A549 treated with AZD9567 at 1 μM for 4 hours (cell line): ENCODE data around the gene TCEAL4. TPM values are rescaled to one million over a fixed set of nuclear protein-coding genes. Genes with fewer than 3 reads are reported as not detected.

ENCODE experiments used
- total RNA-seq: library from RNA; stranded (reverse); fragments of 200-300 nt; extraction: Qiagen RNA extraction; gene quantifications from 5 replicates; pipeline ENCODE4 v1.2.3, GENCODE V29; 2022; ENCODE audit not compliant: insufficient read depth

The TCEAL4 gene
- total RNA-seq: 106 to 129 TPM (median 114 TPM) in 5 replicates

DNA sequence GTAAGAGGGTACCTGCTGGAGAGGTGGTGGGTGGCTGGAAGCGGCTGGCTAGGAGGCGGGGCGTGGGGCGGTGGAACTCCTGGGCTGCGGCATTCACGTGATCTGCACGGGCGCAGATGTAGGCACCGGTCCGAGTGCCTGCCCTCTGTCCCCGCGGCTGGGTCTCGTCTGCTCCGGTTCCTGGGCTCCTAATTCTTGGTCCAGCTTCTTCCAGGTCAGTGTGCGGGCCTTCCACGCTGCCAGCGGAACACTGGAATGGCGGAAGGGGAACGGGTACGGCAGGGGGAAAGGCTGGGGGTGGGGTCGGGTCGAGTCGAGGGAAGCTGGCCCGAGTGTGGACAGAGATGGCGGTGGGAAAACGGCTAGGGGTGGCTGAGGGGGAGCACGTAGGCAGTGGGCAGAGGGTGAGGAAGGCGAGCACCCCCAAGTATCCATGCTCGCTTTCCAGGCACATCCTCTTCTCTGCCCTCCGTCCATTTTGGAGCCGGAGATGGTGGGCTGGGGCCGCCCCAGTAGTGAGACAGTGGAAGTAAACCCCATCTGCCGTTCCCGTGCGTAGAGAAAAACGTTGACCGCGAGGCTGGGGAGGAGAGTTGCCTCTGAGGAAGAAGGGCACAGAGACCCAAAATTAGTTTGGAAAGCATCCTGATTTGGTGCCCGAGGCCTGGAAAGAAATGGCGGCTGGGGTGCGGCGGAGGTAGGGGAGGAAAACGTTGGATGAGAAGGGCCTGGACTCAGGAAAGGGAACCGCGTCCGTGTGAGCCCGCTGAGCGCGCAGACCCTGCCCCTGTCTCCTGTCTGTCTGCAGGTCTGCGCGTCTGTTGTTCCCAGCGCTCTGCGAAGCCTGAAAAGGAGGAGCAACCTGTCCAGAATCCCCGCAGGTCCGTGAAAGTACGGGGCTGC is at the start of gene TCEAL4:
Gene TCEAL4, plus strand, starts transcription at position 105 of the 903 bp plus-strand sequence. CDS start 1,161 bp downstream, outside the sequence.

DNA sequence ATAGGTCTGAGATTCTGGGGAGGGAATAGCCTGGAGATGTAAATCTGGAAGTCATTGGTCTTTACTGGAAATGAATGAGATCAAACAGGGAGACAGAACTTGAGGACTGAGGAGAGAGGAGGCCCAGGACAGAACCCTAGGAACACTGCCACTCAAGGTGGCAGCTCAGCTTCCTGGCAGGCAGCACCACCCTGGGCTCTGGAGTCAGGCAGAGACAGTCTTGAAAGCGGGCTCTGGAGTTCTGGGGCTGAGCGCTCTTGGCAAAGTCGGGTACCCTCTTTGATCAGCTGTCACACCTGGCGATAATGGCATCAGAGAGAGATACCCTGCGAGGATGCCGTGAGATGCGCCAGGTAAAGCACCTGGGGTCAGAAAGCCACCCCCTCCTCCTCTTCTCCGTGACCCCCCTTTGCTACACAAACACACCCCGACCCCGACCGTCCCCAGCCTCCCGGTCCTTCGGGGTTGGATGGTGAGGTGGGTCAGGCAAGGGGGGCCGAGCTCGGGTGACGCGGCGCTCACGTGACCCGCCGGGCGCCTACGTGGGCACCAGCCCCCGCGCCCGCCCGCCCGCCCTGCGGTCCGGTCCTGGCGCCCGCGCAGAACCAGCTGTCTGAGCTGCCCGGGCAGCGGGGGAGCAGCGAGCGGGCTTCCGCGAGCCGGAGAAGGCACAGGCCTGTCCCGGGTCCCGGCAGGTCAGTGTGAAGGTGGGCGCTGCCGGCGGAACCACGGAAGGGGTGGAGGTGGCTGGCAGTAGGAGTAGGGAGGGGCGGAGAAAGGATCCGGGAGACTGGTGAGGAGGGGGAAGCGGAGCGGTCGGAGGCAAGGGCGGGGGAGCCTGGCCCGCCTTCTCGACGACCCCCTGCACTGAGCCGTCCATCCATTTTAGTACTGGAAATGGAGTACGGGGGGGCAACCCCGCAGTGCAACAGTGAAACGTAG is 22.3 kb downstream of the TCEAL4 start, which contains the start of gene TCEAL3:
Gene TCEAL3, plus strand, starts transcription at position 600 of the 942 bp plus-strand sequence. CDS start 1,102 bp downstream, outside the sequence.

DNA sequence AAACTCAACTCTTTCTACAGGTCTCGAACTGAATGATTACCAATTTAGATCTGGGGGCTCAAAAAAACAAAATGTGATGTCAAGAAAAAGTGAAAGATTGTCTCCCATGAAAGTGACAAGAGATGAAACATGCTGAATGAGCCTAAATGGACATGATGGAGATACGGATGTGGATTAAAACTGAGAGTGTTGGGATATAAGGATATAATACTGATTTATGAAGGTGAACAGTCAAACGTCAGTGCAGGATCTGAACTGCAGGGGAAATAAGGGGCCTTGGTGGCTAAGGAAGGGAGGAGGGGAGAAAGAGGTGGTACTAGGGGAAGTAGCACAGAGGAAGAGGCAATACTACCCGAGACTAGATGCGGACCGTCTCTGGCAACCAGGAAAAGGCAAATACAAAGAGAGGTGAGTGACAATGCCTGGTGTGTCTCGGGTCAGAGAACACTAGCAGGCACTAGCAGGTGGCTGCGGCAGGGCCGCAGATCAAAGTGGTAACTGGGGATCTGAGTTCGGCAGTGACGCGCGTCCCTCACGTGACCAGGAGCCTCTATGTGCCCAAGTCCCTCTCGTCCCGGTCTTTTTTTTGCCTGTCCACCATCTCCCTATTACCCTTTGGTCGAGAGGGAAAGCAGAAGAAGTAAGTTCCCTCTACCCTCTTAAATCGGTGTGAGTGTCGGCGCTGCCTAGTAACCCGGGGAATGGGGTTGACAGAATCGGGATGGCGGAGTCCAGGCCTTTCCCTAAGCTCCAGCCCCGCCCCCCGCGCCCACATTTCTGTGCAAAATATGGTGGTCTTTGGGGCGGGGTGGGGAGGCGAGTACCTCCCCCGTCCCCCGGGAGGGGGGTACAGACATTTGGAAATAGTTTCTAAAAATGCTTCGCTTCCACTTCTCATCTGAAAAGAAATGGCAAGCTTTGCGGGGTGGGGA is 43.3 kb downstream of the TCEAL4 start, which contains the start of gene TCEAL1:
Gene TCEAL1, plus strand, starts transcription at position 590 of the 932 bp plus-strand sequence. CDS start 942 bp downstream, outside the sequence.

Other genes starting within 250 kb of the TCEAL4 start
- gene TCEAL9, start 229.0 kb upstream of the TCEAL4 start, total RNA-seq: 77.9 to 113 TPM (median 88.7 TPM) in 5 replicates
- gene BEX3, start 209.0 kb upstream of the TCEAL4 start, total RNA-seq: 203 to 248 TPM (median 235 TPM) in 5 replicates
- gene RAB40A, start 66.0 kb upstream of the TCEAL4 start, total RNA-seq: 0.06 TPM in 1 of 5 replicates, not detected in the others
- gene TCEAL3, start 22.4 kb downstream of the TCEAL4 start, total RNA-seq: 8.3 to 16.4 TPM (median 14.5 TPM) in 5 replicates
- 24.1 to 38.5 TPM (median 32.0 TPM) in 5 replicates for gene TCEAL1, start 43.5 kb downstream of the TCEAL4 start, total RNA-seq
- 409 to 1,007 TPM (median 452 TPM) in 5 replicates for gene MORF4L2, start 101.2 kb downstream of the TCEAL4 start, total RNA-seq
- gene TMEM31, start 125.4 kb downstream of the TCEAL4 start, total RNA-seq: 0.12 to 0.13 TPM in 2 of 5 replicates, not detected in the others
- 0.06 TPM in 1 of 5 replicates, not detected in the others for gene PLP1, start 191.3 kb downstream of the TCEAL4 start, total RNA-seq
- 0.02 to 0.05 TPM in 2 of 5 replicates, not detected in the others for gene RAB9B, start 246.7 kb downstream of the TCEAL4 start, total RNA-seq